Effector memory CD4-positive, alpha-beta T cell (primary cell): ENCODE data around the gene PDE4D.

Experiments used
- DNase-seq, 3 donors: peaks; one replicate each; pipeline ENCODE4 v3.0.0-alpha.2; 2020
- H3K27ac ChIP-seq: 2 replicates; pipeline ENCODE4 v1.7.0; 2013; ENCODE audit warnings: mild to moderate bottlenecking, low read length, moderate library complexity; ENCODE audit not compliant: insufficient read depth, poor library complexity, severe bottlenecking
- H3K27me3 ChIP-seq: replicated peaks from 2 replicates; pipeline ENCODE4 v1.7.0; 2013; ENCODE audit warnings: mild to moderate bottlenecking, low read length; ENCODE audit not compliant: insufficient read depth, control insufficient read depth, poor library complexity, severe bottlenecking
- H3K36me3 ChIP-seq: 2 replicates; pipeline ENCODE4 v1.7.0; 2013; ENCODE audit warnings: mild to moderate bottlenecking, low read length, moderate library complexity; ENCODE audit not compliant: control insufficient read depth, insufficient read depth
- H3K4me1 ChIP-seq: 2 replicates; pipeline ENCODE4 v1.7.0; 2013; ENCODE audit warnings: low read length, mild to moderate bottlenecking; ENCODE audit not compliant: control insufficient read depth, insufficient read depth, poor library complexity, severe bottlenecking
- H3K4me3 ChIP-seq: 2 replicates; pipeline ENCODE4 v1.7.0; 2013; ENCODE audit warnings: low read length, low read depth, mild to moderate bottlenecking; ENCODE audit not compliant: insufficient read depth, poor library complexity, severe bottlenecking
- H3K9me3 ChIP-seq: 2 replicates; pipeline ENCODE4 v1.7.0; 2013; ENCODE audit warnings: mild to moderate bottlenecking, low read length, moderate library complexity; ENCODE audit not compliant: control insufficient read depth

Gene PDE4D

GRCh38 chr5:59081693-59082092, 811.8 kb downstream of the PDE4D start:
- H3K9me3 ChIP-seq = no peaks in the 10 kb centered on the region
- H3K4me1 ChIP-seq = no peaks in the 10 kb centered on the region
- no peak for DNase-seq
- no peak overlapping the region for H3K4me3 ChIP-seq
- no peaks in the 10 kb centered on the region for H3K36me3 ChIP-seq
- no peak overlapping the region for H3K27ac ChIP-seq
- no peaks in the 10 kb centered on the region for H3K27me3 ChIP-seq

GRCh38 chr5:59079622-59080620, 813.6 kb downstream of the PDE4D start:
- H3K27me3 ChIP-seq = no peaks in the 10 kb centered on the region
- H3K9me3 ChIP-seq = no peaks in the 10 kb centered on the region
- no peaks in the 10 kb centered on the region for H3K4me1 ChIP-seq
- no peak overlapping the region for H3K4me3 ChIP-seq
- DNase-seq = no peak
- no peak overlapping the region for H3K27ac ChIP-seq
- no peaks in the 10 kb centered on the region for H3K36me3 ChIP-seq

DNA sequence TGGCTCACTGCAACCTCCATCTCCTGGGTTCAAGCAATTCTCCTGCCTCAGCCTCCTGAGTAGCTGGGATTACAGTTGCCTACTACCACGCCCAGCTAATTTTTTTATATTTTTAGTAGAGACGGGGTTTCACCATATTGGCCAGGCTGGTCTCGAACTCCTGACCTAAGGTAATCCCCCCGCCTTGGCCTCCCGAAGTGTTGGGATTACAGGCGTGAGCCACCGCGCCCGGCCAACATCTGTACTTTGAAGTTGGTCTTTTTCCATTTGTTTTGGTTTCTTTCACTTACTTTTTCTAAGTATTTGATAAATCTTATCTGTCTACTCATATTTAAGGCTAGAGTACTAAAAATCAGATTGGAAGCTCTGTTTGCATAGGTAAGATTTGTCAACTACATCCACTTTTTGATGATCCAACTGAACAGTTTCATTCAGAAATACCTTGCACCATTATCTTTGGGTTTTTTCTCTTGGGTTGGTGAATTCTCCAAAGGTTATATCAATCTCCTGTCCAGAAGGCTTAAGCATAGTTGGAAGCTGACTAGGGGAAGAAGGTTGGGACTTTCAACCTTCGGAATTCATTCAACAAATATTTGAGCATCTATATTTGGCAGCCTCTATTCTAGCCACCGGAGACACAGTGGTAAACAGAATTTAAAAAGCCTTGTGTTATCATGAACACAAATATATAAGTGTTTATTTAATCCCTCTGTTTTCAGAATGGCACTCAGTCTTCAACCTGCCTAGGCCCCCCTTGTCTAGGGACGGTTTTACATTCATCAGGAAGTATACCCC, 821.6 kb downstream of the PDE4D start:
- H3K36me3 ChIP-seq = no peaks in the 10 kb centered on the region
- H3K4me3 ChIP-seq = no peak overlapping the region
- no peaks in the 10 kb centered on the region for H3K4me1 ChIP-seq
- H3K27ac ChIP-seq = no peak overlapping the region
- no peaks in the 10 kb centered on the region for H3K9me3 ChIP-seq
- H3K27me3 ChIP-seq = no peaks in the 10 kb centered on the region
- DNase-seq = no peak

GRCh38 chr5:59069438-59070079, 824.0 kb downstream of the PDE4D start:
- H3K36me3 ChIP-seq = no peaks in the 10 kb centered on the region
- no peak for DNase-seq
- no peak overlapping the region for H3K4me3 ChIP-seq
- no peaks in the 10 kb centered on the region for H3K4me1 ChIP-seq
- no peaks in the 10 kb centered on the region for H3K9me3 ChIP-seq
- no peak overlapping the region for H3K27ac ChIP-seq
- no peaks in the 10 kb centered on the region for H3K27me3 ChIP-seq

DNA sequence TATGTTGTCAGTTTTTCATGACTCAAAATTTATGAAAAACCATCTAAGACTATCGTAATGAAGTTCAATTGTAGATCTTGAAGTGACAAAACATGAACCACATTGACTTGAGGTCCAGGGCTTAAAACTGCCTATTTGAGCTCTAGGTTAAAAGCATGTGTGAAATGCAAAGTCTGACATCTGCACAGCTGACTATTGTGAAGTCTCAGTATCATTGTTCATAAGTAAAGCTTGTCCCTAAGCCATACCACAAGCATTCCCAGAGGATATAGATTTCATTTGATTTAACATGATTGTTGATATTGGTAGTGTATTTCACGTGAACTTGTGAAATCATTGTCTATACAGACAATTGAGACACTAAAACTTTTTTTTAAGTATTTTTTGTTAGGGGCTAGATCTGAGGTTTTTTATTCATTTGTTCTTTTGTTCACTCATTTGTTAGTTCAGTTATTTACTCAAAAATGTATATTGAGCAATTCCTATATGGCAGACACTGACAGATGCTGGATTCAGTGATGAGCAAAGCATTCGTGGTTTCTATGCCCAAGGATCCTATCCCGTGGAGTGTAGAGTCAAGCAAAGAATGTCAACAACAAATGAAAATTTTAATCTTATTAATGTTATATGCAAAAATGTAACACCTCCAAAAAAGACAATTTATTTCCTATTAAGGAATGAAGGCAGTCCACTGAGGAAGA, 825.4 kb downstream of the PDE4D start:
- no peaks in the 10 kb centered on the region for H3K9me3 ChIP-seq
- H3K27ac ChIP-seq = no peak overlapping the region
- no peaks in the 10 kb centered on the region for H3K27me3 ChIP-seq
- no peaks in the 10 kb centered on the region for H3K4me1 ChIP-seq
- H3K4me3 ChIP-seq = no peak overlapping the region
- H3K36me3 ChIP-seq = no peaks in the 10 kb centered on the region
- DNase-seq = no peak

- Histone ChIP-seq H3K36me3 (no peaks in the 10 kb centered on the region), H3K4me1 (no peaks in the 10 kb centered on the region), H3K27me3 (no peaks in the 10 kb centered on the region), H3K4me3 (no peak overlapping the region), H3K9me3 (no peaks in the 10 kb centered on the region), H3K27ac (no peak overlapping the region)
- no peak for DNase-seq
Observed at GRCh38 chr5:59066367-59067163, 827.0 kb downstream of the PDE4D start.

DNA sequence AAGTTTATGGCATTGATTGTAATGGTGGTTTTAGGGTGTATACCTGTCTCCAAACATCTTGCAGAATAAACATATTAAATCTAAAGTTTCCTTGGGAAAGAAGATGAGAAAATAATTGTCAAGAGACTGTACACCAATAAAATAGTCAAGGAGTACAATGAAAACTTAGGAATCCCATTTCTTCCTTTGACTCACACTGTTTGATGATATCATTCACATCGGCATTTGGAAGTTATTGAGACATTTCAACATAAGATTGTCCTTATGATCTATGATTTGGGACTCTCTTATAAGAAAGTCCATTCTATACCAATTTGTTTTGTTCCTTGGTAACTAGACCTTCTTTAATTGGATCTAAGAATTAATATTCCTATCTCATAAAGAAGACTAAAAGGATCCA, 828.0 kb downstream of the PDE4D start:
- H3K27ac ChIP-seq = no peak overlapping the region
- no peak for DNase-seq
- no peak overlapping the region for H3K4me3 ChIP-seq
- no peaks in the 10 kb centered on the region for H3K36me3 ChIP-seq
- H3K4me1 ChIP-seq = no peaks in the 10 kb centered on the region
- no peaks in the 10 kb centered on the region for H3K27me3 ChIP-seq
- H3K9me3 ChIP-seq = no peaks in the 10 kb centered on the region

DNA sequence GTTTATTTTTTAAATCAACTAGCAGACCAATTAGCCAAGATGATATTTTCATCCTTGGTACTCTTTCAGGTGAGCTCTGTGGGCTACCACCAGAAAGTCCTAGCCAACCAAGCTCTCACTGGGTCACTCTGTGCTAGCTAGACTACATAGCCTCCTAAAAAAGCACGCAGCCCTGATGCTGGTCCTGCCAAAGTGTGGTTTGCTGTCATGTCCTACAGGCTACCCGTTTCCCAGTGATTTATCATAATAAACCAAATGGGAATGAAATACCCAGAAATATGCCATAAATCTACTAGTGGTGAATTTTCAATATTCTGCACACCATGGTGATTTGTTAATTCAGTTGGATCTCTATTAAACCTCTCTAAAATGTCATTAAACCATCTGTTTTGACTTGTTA, 829.2 kb downstream of the PDE4D start:
- no peaks in the 10 kb centered on the region for H3K36me3 ChIP-seq
- DNase-seq = no peak
- H3K9me3 ChIP-seq = no peaks in the 10 kb centered on the region
- no peaks in the 10 kb centered on the region for H3K4me1 ChIP-seq
- no peaks in the 10 kb centered on the region for H3K27me3 ChIP-seq
- no peak overlapping the region for H3K4me3 ChIP-seq
- no peak overlapping the region for H3K27ac ChIP-seq
